Epidermal melanocyte (primary cell): ENCODE data around the gene AFF1.
"Not testable (repeated sequence)": the region's sequence is repeated elsewhere in the genome, so short reads cannot be mapped to it uniquely, and the experiment has no call there.

ENCODE experiments used
- DNase-seq: peaks from one replicate; pipeline ENCODE4 v3.0.0; 2011; ENCODE audit warnings: low spot score; ENCODE audit not compliant: insufficient read length

Gene AFF1

DNA sequence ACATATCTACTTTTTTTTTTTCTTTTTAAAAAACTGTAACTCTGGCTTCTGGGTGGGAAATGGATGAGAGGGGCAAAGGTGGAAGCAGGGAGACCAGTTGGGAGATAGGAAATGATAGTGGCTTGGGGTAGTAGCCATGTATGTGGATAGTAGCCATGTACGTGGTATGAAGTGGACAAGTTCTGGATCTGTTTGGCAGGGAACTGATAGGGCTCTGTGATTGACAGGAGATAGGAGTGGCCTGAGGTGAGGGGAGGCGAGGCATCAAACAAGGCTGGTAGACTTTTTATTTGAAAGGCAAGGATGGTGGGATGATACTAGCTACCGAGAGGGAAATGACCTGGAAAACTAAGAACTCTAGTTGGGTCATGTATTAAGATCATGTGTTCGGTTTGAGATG is 117.8 kb downstream of the AFF1 start:
- DNase-seq, result no peak

DNA sequence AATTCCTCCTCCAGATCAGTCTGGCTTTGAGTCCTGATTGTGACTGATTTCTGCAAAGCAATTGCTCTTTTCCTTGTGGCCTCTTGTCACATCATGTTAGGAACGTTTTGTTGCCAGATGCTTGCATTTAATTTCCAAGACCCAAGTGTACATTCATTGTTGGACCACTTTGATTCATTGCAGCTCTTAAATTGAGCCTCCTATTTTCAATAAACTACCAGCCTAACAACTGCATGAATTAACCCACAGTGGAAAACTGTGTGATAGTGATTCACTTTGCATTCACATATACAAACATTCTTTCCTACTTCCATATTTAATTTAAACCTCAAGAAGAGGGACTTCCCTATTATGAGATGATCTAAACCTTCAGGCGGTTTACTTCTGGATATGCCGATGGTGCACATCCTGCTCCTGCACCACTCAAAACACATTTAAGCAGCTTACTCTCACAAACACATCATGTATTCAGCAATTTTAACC is 118.4 kb downstream of the AFF1 start:
- no peak for DNase-seq

DNA sequence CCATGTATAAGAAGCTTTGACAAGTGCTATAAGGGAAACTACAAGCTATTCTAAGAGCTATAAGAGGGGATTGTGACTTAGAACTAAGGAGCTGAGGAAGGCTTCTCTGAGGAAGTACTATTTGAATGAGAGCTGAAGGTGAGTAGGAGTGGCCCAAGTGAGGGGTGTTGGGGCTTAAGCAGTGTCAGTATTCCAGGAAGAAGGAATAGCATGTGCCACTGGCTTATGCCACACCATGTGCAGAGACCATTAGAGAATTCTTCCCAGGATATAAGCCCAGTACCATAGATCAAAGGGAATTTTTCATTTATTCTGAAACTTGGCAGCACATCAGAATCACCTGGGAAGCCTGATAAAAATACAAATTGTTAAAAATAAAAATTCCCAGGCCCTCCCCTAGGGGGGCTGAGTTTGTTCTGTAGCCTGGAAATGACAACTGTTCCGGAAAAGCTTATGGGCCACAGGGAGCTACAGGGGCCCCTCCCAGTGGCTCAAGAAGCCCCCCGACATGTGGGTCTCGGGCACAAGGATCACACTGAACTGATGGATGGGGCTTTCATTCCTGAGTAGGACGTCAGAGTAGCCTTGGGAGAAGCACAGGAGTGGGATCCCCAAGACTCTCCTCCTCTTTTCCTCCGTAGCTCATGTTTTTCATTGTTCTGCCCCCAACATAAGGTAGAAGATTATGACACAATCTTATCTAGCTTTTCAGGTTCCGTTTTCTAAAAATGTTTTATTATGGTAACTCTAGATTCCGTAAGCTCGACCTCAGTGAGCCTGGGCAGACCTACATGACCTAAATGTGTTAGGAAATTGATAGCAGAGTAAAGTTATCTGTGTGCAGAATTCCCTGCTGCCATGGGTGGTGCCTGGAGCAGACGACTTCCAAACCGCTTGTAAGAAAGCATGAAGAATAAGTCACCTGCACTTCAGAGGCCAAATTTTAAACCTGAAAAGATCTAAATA is 119.3 kb downstream of the AFF1 start:
- DNase-seq, result no peak

DNA sequence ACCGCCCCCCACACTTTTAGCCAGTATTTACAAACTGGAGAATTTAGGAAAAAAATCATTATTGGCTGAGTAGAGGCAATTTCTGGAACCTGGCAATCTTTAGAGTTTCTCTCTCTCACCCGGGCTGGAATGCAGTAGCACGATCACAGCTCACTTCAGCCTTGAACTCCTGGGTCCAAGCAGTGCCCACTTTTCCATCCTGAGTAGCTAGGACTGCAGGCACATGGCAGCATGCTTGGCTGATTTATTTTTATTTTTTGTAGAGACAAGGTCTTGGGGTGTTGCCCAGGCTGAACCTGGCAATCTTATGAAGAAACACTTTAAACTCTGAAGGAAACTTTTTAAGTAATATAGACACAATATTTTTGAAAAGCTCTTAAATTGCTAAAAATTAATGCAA is 120.1 kb downstream of the AFF1 start:
- DNase-seq, result no peak

DNA sequence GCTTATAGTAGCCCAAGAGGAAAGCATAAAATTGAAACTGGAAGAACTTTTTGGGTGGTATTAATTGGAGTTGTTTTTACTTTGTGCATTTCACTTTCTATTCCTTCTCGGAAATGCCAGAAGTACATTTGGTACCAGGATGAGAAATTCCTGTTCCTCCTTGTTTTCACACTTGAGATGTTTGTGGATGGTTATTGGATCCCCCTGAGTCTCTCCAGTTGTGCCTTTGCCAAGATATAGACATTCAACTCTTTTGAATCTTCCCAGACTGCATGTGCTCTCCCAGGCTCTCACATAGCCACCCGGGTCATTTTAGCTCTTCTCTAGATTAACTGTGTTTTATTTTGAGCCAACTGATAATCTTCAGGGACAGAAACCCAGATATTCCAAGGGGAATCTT is 120.5 kb downstream of the AFF1 start:
- DNase-seq, result no peak

DNA sequence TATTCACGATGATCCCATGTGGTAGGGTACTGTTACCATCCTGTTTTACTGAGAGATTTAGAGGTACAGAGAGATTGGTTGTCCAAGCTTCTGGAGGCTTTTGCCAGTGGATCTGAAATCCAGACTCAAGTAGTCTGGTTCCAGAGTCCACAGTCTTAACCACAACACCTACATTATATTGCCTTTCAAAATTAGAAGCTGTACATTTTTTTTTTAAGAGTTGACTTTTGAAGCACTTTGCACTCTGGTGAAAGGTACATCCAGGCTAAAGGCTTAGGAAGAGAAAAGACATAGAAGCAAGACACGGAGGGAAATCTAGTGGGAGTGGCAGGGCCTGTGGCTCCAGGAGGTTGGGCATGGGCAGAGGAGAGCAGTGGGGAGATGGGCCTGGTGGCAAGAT is 122.1 kb downstream of the AFF1 start:
- DNase-seq, result no peak

GRCh38 chr4:87057835-87058355 is 123.1 kb downstream of the AFF1 start:
- DNase-seq, result no peak

DNA sequence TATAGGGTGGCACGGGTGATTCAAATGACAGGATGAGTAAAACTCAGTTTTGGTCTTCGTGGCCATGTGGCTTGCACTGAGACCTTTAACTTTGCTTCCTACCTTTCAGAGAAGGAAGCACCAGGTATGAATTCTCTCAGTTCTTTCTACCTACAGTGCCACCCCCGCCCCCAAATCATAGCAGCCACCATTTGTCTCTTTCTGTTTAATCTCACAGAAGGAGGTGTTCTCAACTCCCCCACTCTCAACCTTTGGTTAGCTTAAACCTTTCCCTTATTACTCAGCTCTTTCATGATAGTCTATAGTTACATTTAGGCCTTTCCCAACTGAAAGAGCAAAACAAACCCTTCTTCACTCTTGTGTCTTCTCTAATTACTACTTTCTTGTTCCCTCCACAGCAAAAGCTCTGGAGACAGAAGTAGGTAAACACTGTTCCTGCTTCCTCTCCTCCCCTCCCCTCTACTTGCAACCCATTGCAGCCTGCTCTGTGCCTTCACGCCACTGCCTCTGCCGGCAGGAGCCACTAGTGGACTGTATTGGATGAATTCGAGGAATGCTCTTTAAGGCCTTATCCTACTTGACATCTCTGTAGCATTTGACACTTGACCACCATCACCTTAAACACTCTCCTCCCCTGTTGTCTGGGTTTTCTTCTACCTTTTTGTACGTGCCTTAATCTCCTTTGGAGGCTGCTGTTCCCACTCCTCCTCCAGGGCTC is 123.7 kb downstream of the AFF1 start:
- no peak for DNase-seq

DNA sequence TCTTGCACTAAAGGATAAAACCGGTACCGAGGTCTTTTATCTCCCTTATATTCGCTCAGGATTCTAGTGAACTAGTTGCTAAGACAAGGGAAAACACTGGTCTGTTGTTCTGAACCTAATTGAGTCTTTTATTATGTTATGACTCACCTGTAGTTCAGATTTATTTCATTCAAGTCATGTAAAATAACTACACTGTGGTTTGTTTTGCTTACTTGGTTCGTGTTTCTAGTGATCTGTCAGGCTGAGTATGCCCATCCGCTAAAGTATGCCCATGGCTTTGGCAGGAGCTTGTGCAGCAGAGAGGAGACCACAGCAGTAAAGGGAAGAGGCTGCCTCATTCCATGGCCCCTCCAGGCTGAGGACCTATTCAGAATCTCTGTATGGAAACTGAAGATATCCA is 126.1 kb downstream of the AFF1 start:
- no peak for DNase-seq

- DNase-seq, result no peak
Observed at GRCh38 chr4:87065021-87065420, 130.2 kb downstream of the AFF1 start.

DNA sequence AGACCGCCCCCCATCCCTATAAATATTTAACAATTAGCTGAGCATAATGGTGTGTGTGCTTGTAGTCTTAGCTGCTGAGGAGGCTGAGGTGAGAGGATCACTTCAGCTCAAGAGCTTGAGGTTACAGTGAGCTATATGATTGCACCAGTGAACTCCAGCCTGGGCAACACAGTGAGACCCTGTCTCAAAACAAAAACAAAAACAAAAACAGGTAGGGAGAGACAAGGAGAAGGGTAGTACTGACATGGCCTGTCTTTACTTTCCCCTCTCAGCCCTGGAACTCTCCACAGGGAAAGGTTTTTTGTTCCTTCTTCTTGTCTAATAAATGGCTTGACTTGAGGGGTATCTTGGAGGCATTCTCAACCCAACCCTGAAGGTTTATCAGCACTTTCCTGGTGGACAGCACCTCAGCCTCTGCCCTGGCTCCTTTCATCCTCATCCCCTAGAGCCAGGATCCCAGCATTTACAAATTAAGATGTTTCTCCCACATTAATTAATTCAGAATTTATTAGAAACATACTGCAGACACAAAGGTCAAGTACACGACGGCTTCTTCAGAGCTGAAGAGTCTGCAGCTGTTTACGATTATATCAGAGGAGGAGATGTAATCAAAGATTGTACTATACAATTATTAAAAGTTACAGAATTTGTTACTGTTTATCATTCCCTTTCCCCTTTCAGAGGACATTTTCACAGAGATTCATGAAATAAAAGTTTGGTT is 131.8 kb downstream of the AFF1 start:
- no peak for DNase-seq

GRCh38 chr4:87067124-87067885 is 132.5 kb downstream of the AFF1 start:
- no peak for DNase-seq

- DNase-seq, result no peak
Observed at GRCh38 chr4:87068583-87069021, 133.8 kb downstream of the AFF1 start.

DNA sequence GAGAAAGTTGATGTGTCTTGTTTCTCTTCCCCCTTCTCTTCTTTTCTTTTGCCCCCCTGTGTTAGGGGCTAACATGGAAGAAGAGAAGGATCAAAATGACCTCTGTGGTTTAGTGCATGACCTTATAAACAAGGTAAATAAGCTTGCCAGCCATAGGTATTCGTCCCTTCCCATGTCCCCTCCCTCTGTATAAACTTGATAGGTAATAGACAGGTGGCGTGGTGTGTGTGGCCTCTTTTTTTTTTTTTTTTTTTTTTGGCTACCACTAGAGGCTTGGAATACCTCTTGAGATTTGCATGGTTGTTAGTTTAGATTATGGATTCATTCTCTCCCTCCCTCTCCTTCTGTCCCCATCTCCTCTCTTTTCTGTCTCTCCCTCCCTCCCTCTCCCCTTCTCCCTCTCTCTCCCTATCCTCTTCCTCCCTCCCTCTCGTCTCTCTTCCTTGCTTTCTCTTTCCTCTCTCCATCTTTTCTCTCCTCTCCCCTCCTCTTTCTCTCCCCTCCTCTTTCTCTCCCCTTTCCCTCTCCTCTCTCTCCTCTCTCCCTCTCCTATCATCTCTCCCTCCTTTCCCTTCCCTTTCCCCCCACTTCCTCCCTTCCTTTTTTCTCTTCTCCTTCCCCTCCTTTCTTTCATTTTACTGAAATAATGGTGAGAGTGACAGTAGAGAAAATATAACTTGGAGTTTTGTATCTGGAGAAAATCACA is 134.4 kb downstream of the AFF1 start:
- no peak for DNase-seq

- DNase-seq, result no peak
Observed at GRCh38 chr4:87071401-87071800, 136.6 kb downstream of the AFF1 start.

- not testable (repeated sequence) for DNase-seq
Observed at GRCh38 chr4:87072545-87072944, 137.7 kb downstream of the AFF1 start.

DNA sequence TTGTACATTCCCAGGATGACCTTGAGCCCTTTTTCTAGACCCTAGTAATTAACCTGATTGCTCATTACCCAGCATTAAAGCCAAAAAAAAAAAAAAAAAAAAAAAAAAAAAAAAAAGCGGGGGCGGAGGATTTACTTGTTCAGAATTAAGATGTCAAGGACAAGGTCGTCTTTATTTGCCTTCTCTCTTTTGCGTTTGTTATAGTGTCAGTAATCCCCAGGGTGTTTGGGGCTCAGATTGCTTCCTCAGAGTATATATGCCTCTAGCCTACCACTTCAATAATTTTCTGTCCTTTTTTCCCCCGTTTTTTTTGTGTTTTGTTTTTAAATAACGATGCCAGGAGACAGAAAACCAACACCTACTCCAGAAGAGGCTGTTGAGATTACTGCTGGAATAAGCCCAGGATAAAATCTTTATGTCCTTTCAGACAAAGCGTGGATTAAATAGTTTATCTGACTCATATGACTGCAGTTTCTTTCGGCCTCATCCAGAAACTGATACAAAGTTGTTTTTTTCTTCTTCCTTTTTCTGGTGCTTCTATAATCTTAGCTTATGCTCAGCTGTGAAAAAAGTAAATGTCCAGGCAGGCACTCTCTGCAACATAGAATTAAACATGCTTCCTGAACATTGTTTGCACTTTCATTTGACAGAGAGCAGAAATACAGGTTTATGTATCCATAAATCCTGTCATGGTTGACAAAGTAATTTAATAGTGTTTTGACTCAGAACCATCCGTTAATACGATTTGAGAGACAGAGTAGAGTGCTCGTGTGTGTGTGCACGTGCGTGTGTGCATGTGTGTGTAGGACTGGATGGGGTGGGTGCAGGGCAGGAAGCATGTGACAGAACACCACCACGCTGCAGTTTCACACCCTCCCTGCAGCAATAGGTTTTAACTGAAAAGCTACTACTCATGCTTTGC is 138.6 kb downstream of the AFF1 start:
- DNase-seq, result no peak

DNA sequence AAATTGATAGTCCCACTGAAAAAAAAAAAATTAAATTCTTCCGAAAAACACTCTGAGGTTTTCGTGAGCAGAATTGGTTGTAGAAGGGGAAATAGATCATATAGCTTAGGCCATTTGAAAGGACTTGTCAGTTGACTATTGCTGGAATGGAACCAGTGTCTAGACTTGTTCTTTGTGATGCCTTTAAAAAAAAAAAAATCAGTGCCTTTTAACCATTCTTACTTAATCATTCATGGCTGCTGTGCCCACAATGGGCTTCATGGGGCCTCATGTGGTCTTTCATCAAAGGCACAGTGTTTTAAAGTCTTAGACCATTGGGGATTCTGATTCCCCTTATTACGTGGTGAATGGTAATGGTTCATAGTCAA is 139.3 kb downstream of the AFF1 start:
- no peak for DNase-seq

DNA sequence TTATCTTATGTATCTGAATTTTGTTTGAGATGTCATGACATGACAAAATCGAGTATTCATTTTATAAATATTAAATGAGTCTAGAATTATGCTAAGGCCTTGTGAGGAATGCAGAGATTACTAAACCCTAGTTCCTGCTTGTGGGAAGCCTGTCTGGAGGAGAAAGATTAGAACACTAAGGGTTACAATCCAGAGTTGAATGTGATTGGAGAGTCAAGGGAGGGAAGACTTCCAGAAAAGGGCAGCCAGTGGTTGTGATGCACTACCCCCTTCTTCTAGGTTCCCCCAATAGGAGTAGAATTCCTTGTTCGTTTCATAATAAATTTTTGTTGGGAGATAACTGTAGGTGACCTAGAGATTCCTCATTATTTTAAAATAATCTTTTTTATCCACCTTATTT is 141.1 kb downstream of the AFF1 start:
- no peak for DNase-seq
